GM20000 (cell line): Measurements from ENCODE around the gene MECR.

Experiments used
- DNase-seq: peaks from one replicate; pipeline ENCODE4 v3.0.0; 2012; ENCODE audit warnings: low spot score
- CTCF ChIP-seq: IDR thresholded peaks from 2 replicates; pipeline ENCODE4 v1.5.1; 2012; ENCODE audit warnings: mild to moderate bottlenecking, control low read depth; ENCODE audit errors: extremely low read depth, missing control alignments

Gene MECR

GRCh38 chr1:29245876-29246275 is 15.1 kb upstream of the MECR start:
- DNase-seq = no peak
- TF ChIP-seq CTCF = no peak

GRCh38 chr1:29245261-29245660 is 14.5 kb upstream of the MECR start:
- no peak for TF ChIP-seq CTCF
- DNase-seq = no peak

- DNase-seq = no peak
- TF ChIP-seq CTCF = no peak
Observed at GRCh38 chr1:29243871-29244200, 13.1 kb upstream of the MECR start.

GRCh38 chr1:29243023-29243870 is 12.5 kb upstream of the MECR start:
- no peak for DNase-seq
- no peak for TF ChIP-seq CTCF

GRCh38 chr1:29240986-29241385 is 10.3 kb upstream of the MECR start:
- DNase-seq = no peak
- no peak for TF ChIP-seq CTCF

GRCh38 chr1:29240400-29240837 is 9.7 kb upstream of the MECR start:
- DNase-seq = no peak
- TF ChIP-seq CTCF = no peak

- no peak for TF ChIP-seq CTCF
- DNase-seq = no peak
Observed at GRCh38 chr1:29239142-29239541, 8.4 kb upstream of the MECR start.
